Prostate gland (tissue), 2 donors: ENCODE data around the gene SNCB. TPM values are rescaled to one million over a fixed set of nuclear protein-coding genes. Genes with fewer than 3 reads are reported as not detected.
A peak's percentile ranks its signal among the peaks of the same experiment; 100 is the strongest.

Experiments used
- DNase-seq: peaks from one replicate; pipeline ENCODE4 v3.0.0-alpha.2; 2019; ENCODE audit warnings: low spot score
- H3K27ac ChIP-seq, 2 donors: fragments of 200-600 bp; sonication (generic); 2 replicates each; pipeline ENCODE4 v1.5.1; 2017 to 2019
- H3K27me3 ChIP-seq: fragments of 200-600 bp; sonication (generic); replicated peaks from 2 replicates; pipeline ENCODE4 v1.5.1; 2019; ENCODE audit not compliant: insufficient read depth
- H3K36me3 ChIP-seq, 2 donors: fragments of 200-600 bp; sonication (generic); 1 replicate in 1 of 2; 2 replicates in 1 of 2; pipeline versions ENCODE4 v1.5.1 to v1.8.1; 2017 to 2019
- H3K4me1 ChIP-seq: fragments of 200-600 bp; sonication (generic); replicated peaks from 2 replicates; pipeline ENCODE4 v1.5.1; 2019
- H3K4me3 ChIP-seq, 2 donors: fragments of 200-600 bp; sonication (generic); 2 replicates each; pipeline ENCODE4 v1.5.1; 2017 to 2019
- H3K9me3 ChIP-seq: fragments of 200-600 bp; sonication (generic); 2 replicates; pipeline ENCODE4 v1.5.1; 2017
- CTCF ChIP-seq, 4 experiments: fragments of 200-600 bp in 2 of 4; fragments of 450-650 bp in 2 of 4; sonication (generic) in 2 of 4; IDR thresholded peaks; 1 replicate in 3 of 4; 2 replicates in 1 of 4; pipeline ENCODE4 v1.5.1; 2016 to 2019; ENCODE audit warnings: antibody characterized with exemption in 4 of 4, mild to moderate bottlenecking in 2 of 4, moderate library complexity in 2 of 4
- POLR2A ChIP-seq: fragments of 450-650 bp; IDR thresholded peaks from one replicate; pipeline ENCODE4 v1.6.1; 2016; ENCODE audit warnings: antibody characterized with exemption, mild to moderate bottlenecking
- POLR2AphosphoS5 ChIP-seq: sonication (generic); formaldehyde crosslinking; IDR thresholded peaks from one replicate; pipeline ENCODE4 v1.6.1; 2017; ENCODE audit warnings: antibody characterized with exemption
- WGBS: methylation state at CpG from one replicate; pipeline ENCODE4 v1.1.5; 2018; 5-methylcytosine and 5-hydroxymethylcytosine counted together
- intact Hi-C: fragments of 100-400 bp; cut with DNase I; formaldehyde crosslinking; loops from one replicate; pipeline ENCODE4 v1.14.2; 2022
- total RNA-seq, 2 donors: library from RNA; depleted of rRNA; stranded (reverse); fragments of >200 nt; gene quantifications; one replicate each; pipeline ENCODE4 v1.1.0, GENCODE V29; 2016

The SNCB gene
- not detected for total RNA-seq

- intact Hi-C loops: no loop called here
- peaks cover 24% of the 10 kb centered on the region for H3K27me3 ChIP-seq
- peak within 1 kb of the TSS; percentile 1 to 23 for H3K4me3 ChIP-seq
- no peak for DNase-seq
- WGBS: 1% methylated on average over 93 of the region's 94 CpGs
- no peaks in the 10 kb centered on the region for H3K4me1 ChIP-seq
- no peaks in the 10 kb centered on the region for H3K9me3 ChIP-seq
- no peak for TF ChIP-seq CTCF (IDR thresholded peaks at IDR 0.05)
- no peak for TF ChIP-seq POLR2A
- no peak for TF ChIP-seq POLR2AphosphoS5
- no peak within 1 kb of the TSS for H3K27ac ChIP-seq
- no peaks in the 10 kb centered on the region for H3K36me3 ChIP-seq
Measured at GRCh38 chr5:176629853-176630680, at the start of gene SNCB, which contains the start of gene EIF4E1B. TSS of gene SNCB (minus strand) at chr5:176630534. CDS start at chr5:176629654, 880 bp downstream. TSS of gene EIF4E1B (plus strand) at chr5:176630675. CDS start at chr5:176642788, 12,113 bp downstream.

GRCh38 chr5:176679365-176680225 is 49.3 kb upstream of the SNCB start:
- intact Hi-C loops: no loop called here
- H3K9me3 ChIP-seq: no peaks in the 10 kb centered on the region
- no peaks in the 10 kb centered on the region for H3K4me1 ChIP-seq
- H3K27ac ChIP-seq: no peak overlapping the region
- peaks cover 12% of the 10 kb centered on the region for H3K27me3 ChIP-seq
- WGBS: 30% methylated on average over 26 of the region's 31 CpGs
- no peak for DNase-seq
- H3K36me3 ChIP-seq: no peaks in the 10 kb centered on the region
- no peak overlapping the region for H3K4me3 ChIP-seq
- TF ChIP-seq POLR2A: no peak
- TF ChIP-seq POLR2AphosphoS5: no peak
- TF ChIP-seq CTCF (IDR thresholded peaks at IDR 0.05): no peak

GRCh38 chr5:176678584-176678983 is 48.2 kb upstream of the SNCB start:
- Histone ChIP-seq H3K27me3 (peaks cover 12% of the 10 kb centered on the region), H3K9me3 (no peaks in the 10 kb centered on the region), H3K27ac (no peak overlapping the region), H3K36me3 (no peaks in the 10 kb centered on the region), H3K4me1 (no peaks in the 10 kb centered on the region), H3K4me3 (no peak overlapping the region)
- 72% methylated on average over 5 of the region's 5 CpGs for WGBS
- TF ChIP-seq POLR2AphosphoS5: no peak
- TF ChIP-seq CTCF (IDR thresholded peaks at IDR 0.05): no peak
- TF ChIP-seq POLR2A: no peak
- no peak for DNase-seq
- intact Hi-C loops: no loop called here

- Histone ChIP-seq H3K36me3 (no peaks in the 10 kb centered on the region), H3K4me3 (no peak overlapping the region), H3K9me3 (no peaks in the 10 kb centered on the region), H3K27ac (no peak overlapping the region), H3K4me1 (no peaks in the 10 kb centered on the region), H3K27me3 (peaks cover 14% of the 10 kb centered on the region)
- WGBS: 81% methylated on average over 12 of the region's 12 CpGs
- TF ChIP-seq POLR2A (no peak), POLR2AphosphoS5 (no peak), CTCF (IDR thresholded peaks at IDR 0.05) (no peak)
- intact Hi-C loops: no loop called here
- no peak for DNase-seq
Measured at GRCh38 chr5:176677209-176677939, 47.0 kb upstream of the SNCB start.
